ENCODE measurements around the gene CEP63.
A peak's percentile ranks its signal among the peaks of the same experiment; 100 is the strongest.

CEP63 gene

GRCh38 chr3:134468519-134468918 is 17.3 kb upstream of the CEP63 start:
- TF ChIP-seq ZFX (IDR thresholded peaks at IDR 0.05) (no peak), CTCF (conservative IDR thresholded peaks at IDR 0.05) (no peak)
- H3K27ac ChIP-seq = no peak overlapping the region

GRCh38 chr3:134471521-134472193 is 14.2 kb upstream of the CEP63 start:
- TF ChIP-seq CTCF (conservative IDR thresholded peaks at IDR 0.05) (no peak), ZFX (IDR thresholded peaks at IDR 0.05) (no peak)
- H3K27ac ChIP-seq = no peak overlapping the region

GRCh38 chr3:134472831-134473230 is 13.0 kb upstream of the CEP63 start:
- no peak for TF ChIP-seq CTCF (conservative IDR thresholded peaks at IDR 0.05)
- TF ChIP-seq ZFX (IDR thresholded peaks at IDR 0.05) = no peak

GRCh38 chr3:134473868-134474546 is 11.8 kb upstream of the CEP63 start:
- TF ChIP-seq ZFX (IDR thresholded peaks at IDR 0.05) (no peak), CTCF (conservative IDR thresholded peaks at IDR 0.05) (peak; percentile 90)
- H3K27ac ChIP-seq = no peak overlapping the region

More at GRCh38 chr3:134472831-134473230, 13.0 kb upstream of the CEP63 start:
- H3K27ac ChIP-seq = no peak overlapping the region

- no peak overlapping the region for H3K27ac ChIP-seq
- TF ChIP-seq ZFX (IDR thresholded peaks at IDR 0.05) (no peak), CTCF (conservative IDR thresholded peaks at IDR 0.05) (no peak)
These were observed 10.9 kb upstream of the CEP63 start for GRCh38 chr3:134474956-134475355.

- no peak overlapping the region for H3K27ac ChIP-seq
- TF ChIP-seq ZFX (IDR thresholded peaks at IDR 0.05) = no peak
These were observed 9.6 kb upstream of the CEP63 start for GRCh38 chr3:134476306-134476705.

- no peak for TF ChIP-seq CTCF (conservative IDR thresholded peaks at IDR 0.05)
- no peak for TF ChIP-seq ZFX (IDR thresholded peaks at IDR 0.05)
- H3K27ac ChIP-seq = no peak overlapping the region
These were observed 8.9 kb upstream of the CEP63 start for GRCh38 chr3:134477002-134477401.

Measured in C4-2B (cell line).